Endodermal cell (in vitro differentiated cells): ENCODE data around the gene IMPA2. TPM values are rescaled to one million over a fixed set of nuclear protein-coding genes. Genes with fewer than 3 reads are reported as not detected.

Source experiments
- DNase-seq: peaks from one replicate; pipeline ENCODE4 v3.0.0-alpha.2; 2017
- H3K27ac ChIP-seq: 2 replicates; pipeline ENCODE4 v1.5.1; 2013; ENCODE audit warnings: mild to moderate bottlenecking, low read depth, low read length, moderate library complexity
- H3K27me3 ChIP-seq: 2 replicates; pipeline ENCODE4 v1.6.1; 2013; ENCODE audit warnings: mild to moderate bottlenecking, low read length, moderate library complexity; ENCODE audit not compliant: insufficient read depth, control insufficient read depth, poor library complexity, severe bottlenecking
- H3K36me3 ChIP-seq: 2 replicates; pipeline ENCODE4 v1.7.0; 2013; ENCODE audit warnings: mild to moderate bottlenecking, low read length, moderate library complexity; ENCODE audit not compliant: control insufficient read depth, insufficient read depth
- H3K4me1 ChIP-seq: one replicate; pipeline ENCODE4 v1.7.0; 2013; ENCODE audit warnings: low read length; ENCODE audit not compliant: control insufficient read depth, insufficient read depth
- H3K4me3 ChIP-seq: 2 replicates; pipeline ENCODE4 v1.5.1; 2013; ENCODE audit warnings: mild to moderate bottlenecking, low read length, moderate library complexity
- H3K9ac ChIP-seq: 2 replicates; pipeline ENCODE4 v1.6.1; 2013; ENCODE audit warnings: mild to moderate bottlenecking, low read length, moderate library complexity; ENCODE audit not compliant: poor library complexity, severe bottlenecking; ENCODE audit errors: extremely low read depth
- H3K9me3 ChIP-seq: 2 replicates; pipeline ENCODE4 v1.6.1; 2013; ENCODE audit warnings: mild to moderate bottlenecking, low read length, moderate library complexity; ENCODE audit not compliant: control insufficient read depth
- H3K27ac Mint-ChIP-seq: 2 replicates; pipeline ENCODE4 v1.8.0; 2020; ENCODE audit warnings: mixed read lengths
- H3K27me3 Mint-ChIP-seq: 2 replicates; pipeline ENCODE4 v1.8.0; 2021; ENCODE audit warnings: mild to moderate bottlenecking, mixed read lengths; ENCODE audit not compliant: insufficient read depth
- H3K36me3 Mint-ChIP-seq: 2 replicates; pipeline ENCODE4 v1.8.0; 2020; ENCODE audit warnings: low read depth, mixed read lengths
- H3K4me1 Mint-ChIP-seq: 2 replicates; pipeline ENCODE4 v1.8.0; 2020; ENCODE audit warnings: mixed read lengths
- H3K4me3 Mint-ChIP-seq: 2 replicates; pipeline ENCODE4 v1.8.0; 2020; ENCODE audit warnings: mild to moderate bottlenecking, moderate library complexity, mixed read lengths
- H3K9me3 Mint-ChIP-seq: 2 replicates; pipeline ENCODE4 v1.8.0; 2020; ENCODE audit warnings: mild to moderate bottlenecking, mixed read lengths
- CTCF ChIP-seq: fragments of 200-600 bp; sonication (generic); conservative IDR thresholded peaks from 2 replicates; pipeline ENCODE4 v1.5.0; 2021; ENCODE audit warnings: antibody characterized with exemption, mild to moderate bottlenecking
- WGBS, 2 experiments: methylation state at CpG; one replicate each; pipeline versions ENCODE4 v1.1.5 to v1.1.7; 2013; ENCODE audit warnings: missing lambda C conversion rate in 2 of 2, mixed read lengths in 1 of 2; ENCODE audit not compliant: insufficient coverage in 1 of 2, insufficient read length in 1 of 2; 5-methylcytosine and 5-hydroxymethylcytosine counted together
- total RNA-seq, 2 donors: library from RNA; stranded (reverse); fragmentation: NEBNext Ultra II Directional in 1 of 2; extraction: Animal tissue kit (Norgen Biotek cat#: 25700) in 1 of 2; gene quantifications; 2 replicates in 1 of 2; 3 replicates in 1 of 2; pipeline ENCODE4 v1.2.1, GENCODE V29; 2021

Gene IMPA2
- total RNA-seq, 2 donors from 2014 or later: 68.0 to 88.9 TPM

GRCh38 chr18:12017081-12017480 lies 35.8 kb downstream of the IMPA2 start:
- 85 to 96% methylated on average over 5 of the region's 5 CpGs for WGBS, 2 experiments
- Mint-ChIP-seq H3K27ac (no peak overlapping the region), H3K27me3 (no peaks in the 10 kb centered on the region), H3K9me3 (no peaks in the 10 kb centered on the region), H3K36me3 (peaks cover 53% of the 10 kb centered on the region), H3K4me1 (no peaks in the 10 kb centered on the region), H3K4me3 (no peak overlapping the region)
- no peak overlapping the region for H3K27ac ChIP-seq
- no peaks in the 10 kb centered on the region for H3K27me3 ChIP-seq
- H3K36me3 ChIP-seq: peaks cover 24% of the 10 kb centered on the region
- H3K9me3 ChIP-seq: no peaks in the 10 kb centered on the region
- DNase-seq: no peak
- H3K4me1 ChIP-seq: no peaks in the 10 kb centered on the region
- no peak for TF ChIP-seq CTCF
- H3K9ac ChIP-seq: no peak overlapping the region
- no peak overlapping the region for H3K4me3 ChIP-seq

- Mint-ChIP-seq H3K4me1 (no peaks in the 10 kb centered on the region), H3K9me3 (no peaks in the 10 kb centered on the region), H3K36me3 (peaks cover 63% of the 10 kb centered on the region), H3K27me3 (no peaks in the 10 kb centered on the region), H3K27ac (no peak overlapping the region), H3K4me3 (no peak overlapping the region)
- WGBS, 2 experiments: 93 to 100% methylated on average over 5 to 7 of the region's 7 CpGs
- no peak overlapping the region for H3K4me3 ChIP-seq
- H3K27me3 ChIP-seq: no peaks in the 10 kb centered on the region
- peaks cover 12% of the 10 kb centered on the region for H3K36me3 ChIP-seq
- TF ChIP-seq CTCF: no peak
- no peak for DNase-seq
- H3K9me3 ChIP-seq: no peaks in the 10 kb centered on the region
- no peak overlapping the region for H3K9ac ChIP-seq
- H3K4me1 ChIP-seq: no peaks in the 10 kb centered on the region
- H3K27ac ChIP-seq: no peak overlapping the region
These were observed 37.6 kb downstream of the IMPA2 start for GRCh38 chr18:12018861-12019260.

DNA sequence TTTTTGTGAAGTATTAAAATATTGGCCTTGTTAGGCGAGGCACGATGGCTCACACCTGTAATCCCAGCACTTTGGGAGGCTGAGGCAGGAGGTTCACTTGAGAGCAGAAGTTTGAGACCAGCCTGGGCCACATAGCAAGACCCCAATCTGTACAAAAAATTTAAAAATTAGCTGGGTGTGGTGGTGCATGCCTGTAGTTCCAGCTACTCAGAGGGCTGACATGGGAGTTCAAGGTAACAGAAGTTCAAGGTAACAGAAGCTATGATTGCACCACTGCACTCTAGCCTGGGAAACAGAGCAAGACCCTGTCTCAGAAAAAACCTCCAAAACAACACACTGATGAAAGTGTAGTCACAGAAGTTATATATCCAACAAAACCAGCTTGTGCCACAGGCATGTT lies 39.8 kb downstream of the IMPA2 start:
- no peaks in the 10 kb centered on the region for H3K27me3 ChIP-seq
- H3K4me1 ChIP-seq: no peaks in the 10 kb centered on the region
- no peak for DNase-seq
- H3K27ac ChIP-seq: no peak overlapping the region
- WGBS, 2 experiments: 93 to 95% methylated on average over 2 of the region's 2 CpGs
- Mint-ChIP-seq H3K4me1 (no peaks in the 10 kb centered on the region), H3K27me3 (no peaks in the 10 kb centered on the region), H3K27ac (no peak overlapping the region), H3K4me3 (no peak overlapping the region), H3K36me3 (peaks cover 60% of the 10 kb centered on the region), H3K9me3 (no peaks in the 10 kb centered on the region)
- peaks cover 10% of the 10 kb centered on the region for H3K36me3 ChIP-seq
- no peak for TF ChIP-seq CTCF
- no peak overlapping the region for H3K4me3 ChIP-seq
- no peaks in the 10 kb centered on the region for H3K9me3 ChIP-seq
- H3K9ac ChIP-seq: no peak overlapping the region
